Thymus (tissue), 11 donors: ENCODE data around the gene REN. TPM values are rescaled to one million over a fixed set of nuclear protein-coding genes. Genes with fewer than 3 reads are reported as not detected.

Experiments used
- DNase-seq, 9 donors: peaks; one replicate each; pipeline ENCODE4 v3.0.0-alpha.2; 2013; ENCODE audit warnings: low spot score in 9 of 9, low read depth in 6 of 9, missing footprints in 1 of 9
- H3K27ac ChIP-seq, 2 donors: one replicate each; pipeline ENCODE4 v1.5.1; 2013; ENCODE audit warnings: control low read depth in 1 of 2, low read depth in 1 of 2, low read length in 1 of 2, mild to moderate bottlenecking in 1 of 2, moderate library complexity in 1 of 2
- H3K27me3 ChIP-seq, 2 donors: one replicate each; pipeline ENCODE4 v1.5.1; 2013; ENCODE audit warnings: low read length in 1 of 2; ENCODE audit not compliant: control insufficient read depth in 2 of 2, insufficient read depth in 1 of 2
- H3K36me3 ChIP-seq, 2 donors: one replicate each; pipeline ENCODE4 v1.5.1; 2013; ENCODE audit warnings: low read length in 1 of 2, mild to moderate bottlenecking in 1 of 2, moderate library complexity in 1 of 2; ENCODE audit not compliant: control insufficient read depth in 2 of 2, insufficient read depth in 2 of 2
- H3K4me1 ChIP-seq, 2 donors: one replicate each; pipeline ENCODE4 v1.5.1; 2013; ENCODE audit warnings: low read length in 2 of 2; ENCODE audit not compliant: control insufficient read depth in 2 of 2, insufficient read depth in 2 of 2
- H3K4me3 ChIP-seq, 2 donors: one replicate each; pipeline ENCODE4 v1.5.1; 2013; ENCODE audit warnings: low read length in 2 of 2, control low read depth in 1 of 2, mild to moderate bottlenecking in 1 of 2
- H3K9me3 ChIP-seq, 2 donors: one replicate each; pipeline ENCODE4 v1.5.1; 2013; ENCODE audit warnings: low read length in 1 of 2, mild to moderate bottlenecking in 1 of 2; ENCODE audit not compliant: control insufficient read depth in 2 of 2, insufficient read depth in 1 of 2
- WGBS: extraction: QIAGEN DNeasy Blood & Tissue Kit; methylation state at CpG from one replicate; pipeline ENCODE4 v1.1.7; 2013; 5-methylcytosine and 5-hydroxymethylcytosine counted together
- polyA plus RNA-seq: library from polyadenylated mRNA; stranded (reverse); fragments of 200-250 nt; gene quantifications from one replicate; pipeline ENCODE4 v1.2.3, GENCODE V29; 2013
- total RNA-seq: library from RNA; stranded (reverse); fragments of 120-200 nt; gene quantifications from one replicate; pipeline ENCODE4 v1.2.4, GENCODE V29; 2013
- donor health status: healthy.

The REN gene
- total and polyA plus RNA-seq, 2 donors = 0.66 to 1.9 TPM

GRCh38 chr1:204110894-204111633, 55.1 kb downstream of the REN start:
- WGBS = 95% methylated on average over 5 of the region's 5 CpGs
- Histone ChIP-seq H3K27ac (no peak overlapping the region), H3K4me1 (no peaks in the 10 kb centered on the region), H3K36me3 (no peaks in the 10 kb centered on the region), H3K27me3 (no peaks in the 10 kb centered on the region), H3K4me3 (no peak overlapping the region), H3K9me3 (no peaks in the 10 kb centered on the region)
- peak in 1 of 9 donors; percentile 10 for DNase-seq

GRCh38 chr1:204108312-204109141, 57.6 kb downstream of the REN start:
- Histone ChIP-seq H3K4me3 (no peak overlapping the region), H3K27ac (no peak overlapping the region), H3K36me3 (no peaks in the 10 kb centered on the region), H3K9me3 (no peaks in the 10 kb centered on the region), H3K4me1 (peaks cover 0 to 16% of the 10 kb centered on the region in 2 donors), H3K27me3 (no peaks in the 10 kb centered on the region)
- no peak for DNase-seq
- 88% methylated on average over 21 of the region's 21 CpGs for WGBS

- no peak overlapping the region for H3K27ac ChIP-seq
Observed at GRCh38 chr1:204107892-204108291, 58.2 kb downstream of the REN start.

GRCh38 chr1:204106825-204107224, 59.3 kb downstream of the REN start:
- H3K36me3 ChIP-seq = no peaks in the 10 kb centered on the region
- H3K4me1 ChIP-seq = peaks cover under 1 to 32% of the 10 kb centered on the region in 2 donors

More at GRCh38 chr1:204107892-204108291, 58.2 kb downstream of the REN start:
- WGBS = over 99% methylated on average over 2 of the region's 2 CpGs
- no peaks in the 10 kb centered on the region for H3K9me3 ChIP-seq
- no peaks in the 10 kb centered on the region for H3K36me3 ChIP-seq
- DNase-seq = no peak
- H3K27me3 ChIP-seq = no peaks in the 10 kb centered on the region
- H3K4me1 ChIP-seq = peaks cover 0 to 22% of the 10 kb centered on the region in 2 donors
- H3K4me3 ChIP-seq = no peak overlapping the region

GRCh38 chr1:204105131-204105515, 61.0 kb downstream of the REN start:
- Histone ChIP-seq H3K36me3 (no peaks in the 10 kb centered on the region), H3K27me3 (peaks cover 0 to 5% of the 10 kb centered on the region in 2 donors), H3K9me3 (no peaks in the 10 kb centered on the region), H3K27ac (no peak overlapping the region), H3K4me3 (no peak overlapping the region), H3K4me1 (peaks cover 3 to 32% of the 10 kb centered on the region in 2 donors)
- peak in 1 of 9 donors; percentile 35 for DNase-seq
- WGBS = 41% methylated on average over 6 of the region's 6 CpGs

More at GRCh38 chr1:204106825-204107224, 59.3 kb downstream of the REN start:
- no peaks in the 10 kb centered on the region for H3K9me3 ChIP-seq
- peaks cover 0 to 3% of the 10 kb centered on the region in 2 donors for H3K27me3 ChIP-seq
- DNase-seq = no peak
- H3K4me3 ChIP-seq = no peak overlapping the region
- WGBS = 93% methylated on average over 1 of the region's 1 CpG
- H3K27ac ChIP-seq = no peak overlapping the region

Other genes starting within 250 kb of the REN start
- 2.2 TPM for gene SOX13, start 93.2 kb downstream of the REN start, total RNA-seq
- 3.8 TPM for gene SOX13, start 93.2 kb downstream of the REN start, polyA plus RNA-seq
- 5.0 TPM for gene ETNK2, start 14.3 kb downstream of the REN start, total RNA-seq
- 9.8 TPM for gene ETNK2, start 14.3 kb downstream of the REN start, polyA plus RNA-seq
- gene KISS1, start 30.2 kb upstream of the REN start, total RNA-seq = 0.90 TPM
- 4.3 TPM for gene KISS1, start 30.2 kb upstream of the REN start, polyA plus RNA-seq
- 0.47 TPM for gene GOLT1A, start 47.7 kb upstream of the REN start, total RNA-seq
- 1.4 TPM for gene GOLT1A, start 47.7 kb upstream of the REN start, polyA plus RNA-seq
- gene PLEKHA6, start 193.6 kb upstream of the REN start, total RNA-seq = 0.47 TPM
- gene PLEKHA6, start 193.6 kb upstream of the REN start, polyA plus RNA-seq = 1.4 TPM
- gene PPP1R15B, start 245.5 kb upstream of the REN start, total RNA-seq = 29.8 TPM
- 26.2 TPM for gene PPP1R15B, start 245.5 kb upstream of the REN start, polyA plus RNA-seq